A673 (cell line): ENCODE data around the gene FGF11.
"Not testable (repeated sequence)": the region's sequence is repeated elsewhere in the genome, so short reads cannot be mapped to it uniquely, and the experiment has no call there.

Source experiments
- EZH2 ChIP-seq: fragments of 200-600 bp; sonication (generic); IDR thresholded peaks from 2 replicates; pipeline ENCODE4 v1.6.1; 2017; ENCODE audit warnings: borderline replicate concordance, low read depth, mild to moderate bottlenecking, mixed read lengths, antibody characterized with exemption, low read length; ENCODE audit not compliant: poor library complexity, severe bottlenecking
- TF ChIP-seq, protein P1 (sequence below): fragments of 300-800, 200-600 bp; sonication (generic); conservative IDR thresholded peaks from 2 replicates; pipeline ENCODE4 v1.5.1; 2017; ENCODE audit warnings: low read depth, mild to moderate bottlenecking, antibody characterized with exemption, low read length, moderate library complexity, mixed read lengths

DNA sequence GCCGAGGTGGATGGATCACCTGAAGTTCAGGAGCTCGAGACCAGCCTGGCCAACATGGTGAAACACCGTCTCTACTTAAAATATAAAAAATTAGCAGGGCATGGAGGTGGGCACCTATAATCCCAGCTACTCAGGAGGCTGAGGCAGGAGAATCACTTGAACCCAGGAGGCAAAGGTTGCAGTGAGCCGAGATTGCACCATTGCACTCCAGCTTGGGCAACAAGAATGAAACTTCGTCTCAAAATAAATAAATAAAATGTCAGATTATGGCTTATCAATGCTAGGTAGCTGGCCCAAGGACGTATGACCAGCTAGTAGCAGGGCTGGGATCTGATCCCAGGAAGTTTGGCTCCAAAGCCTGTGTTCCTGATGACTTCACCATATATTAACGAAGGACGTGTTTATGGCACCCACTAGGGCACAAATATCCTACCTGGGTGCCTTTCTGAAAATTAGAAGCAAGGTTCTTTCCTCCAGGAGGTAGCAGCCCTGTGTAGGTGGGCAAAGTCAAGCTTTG is 31.2 kb downstream of the FGF11 start:
- TF ChIP-seq, protein P1, sequence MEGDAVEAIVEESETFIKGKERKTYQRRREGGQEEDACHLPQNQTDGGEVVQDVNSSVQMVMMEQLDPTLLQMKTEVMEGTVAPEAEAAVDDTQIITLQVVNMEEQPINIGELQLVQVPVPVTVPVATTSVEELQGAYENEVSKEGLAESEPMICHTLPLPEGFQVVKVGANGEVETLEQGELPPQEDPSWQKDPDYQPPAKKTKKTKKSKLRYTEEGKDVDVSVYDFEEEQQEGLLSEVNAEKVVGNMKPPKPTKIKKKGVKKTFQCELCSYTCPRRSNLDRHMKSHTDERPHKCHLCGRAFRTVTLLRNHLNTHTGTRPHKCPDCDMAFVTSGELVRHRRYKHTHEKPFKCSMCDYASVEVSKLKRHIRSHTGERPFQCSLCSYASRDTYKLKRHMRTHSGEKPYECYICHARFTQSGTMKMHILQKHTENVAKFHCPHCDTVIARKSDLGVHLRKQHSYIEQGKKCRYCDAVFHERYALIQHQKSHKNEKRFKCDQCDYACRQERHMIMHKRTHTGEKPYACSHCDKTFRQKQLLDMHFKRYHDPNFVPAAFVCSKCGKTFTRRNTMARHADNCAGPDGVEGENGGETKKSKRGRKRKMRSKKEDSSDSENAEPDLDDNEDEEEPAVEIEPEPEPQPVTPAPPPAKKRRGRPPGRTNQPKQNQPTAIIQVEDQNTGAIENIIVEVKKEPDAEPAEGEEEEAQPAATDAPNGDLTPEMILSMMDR, result not testable (repeated sequence)
- TF ChIP-seq EZH2, result not testable (repeated sequence)
